ENCODE measurements around the gene THRA.

DNA sequence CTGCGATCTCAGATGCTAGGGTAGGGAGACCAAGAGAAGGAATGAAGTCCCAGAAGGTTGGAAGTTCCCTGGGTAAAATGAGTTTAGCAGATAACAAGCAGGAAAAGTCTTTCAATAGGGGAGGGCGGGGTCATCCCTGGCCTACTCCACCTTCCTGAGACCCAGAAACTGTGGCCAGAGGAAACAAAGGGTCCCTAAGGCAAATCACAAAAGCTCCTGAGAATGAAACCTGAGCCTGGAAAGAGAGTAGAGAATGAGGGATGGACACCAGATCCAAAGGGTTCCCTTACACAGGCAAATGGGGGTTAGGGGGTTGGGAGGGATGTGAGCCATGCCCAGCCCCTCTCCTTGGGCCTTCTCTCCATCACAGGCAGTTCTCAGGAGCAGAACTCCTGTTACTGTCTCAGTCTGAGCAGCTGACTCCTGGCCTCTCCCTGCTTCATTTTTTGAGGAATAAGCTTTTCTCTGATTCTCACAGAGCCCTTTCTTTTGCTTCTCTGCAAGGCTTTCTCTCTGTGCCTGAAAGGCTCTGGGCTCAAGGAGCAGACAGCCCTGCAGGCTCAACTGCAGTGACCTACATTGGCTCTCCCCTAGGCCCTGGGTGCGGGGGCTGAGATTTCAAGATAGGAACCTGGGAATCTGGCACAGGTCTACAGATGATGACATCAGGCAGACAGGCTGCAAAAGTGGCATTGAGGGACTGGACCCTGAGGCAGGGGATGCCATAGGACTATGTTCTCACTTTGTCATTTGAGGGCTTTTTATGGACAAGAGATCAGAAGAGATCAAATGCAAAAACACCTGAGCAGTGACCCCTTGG is 47.5 kb downstream of the THRA start:
- TF ChIP-seq GATA3 (IDR thresholded peaks at IDR 0.05; ENCODE audit: low read depth, low read length) (no peak; the same call in 1 of the 2 replicates), GATA2 (IDR thresholded peaks at IDR 0.05; ENCODE audit: low read depth, low read length) (peak; percentile 97)
